ENCODE measurements around the gene ENTPD8.

- TF ChIP-seq, protein P1, sequence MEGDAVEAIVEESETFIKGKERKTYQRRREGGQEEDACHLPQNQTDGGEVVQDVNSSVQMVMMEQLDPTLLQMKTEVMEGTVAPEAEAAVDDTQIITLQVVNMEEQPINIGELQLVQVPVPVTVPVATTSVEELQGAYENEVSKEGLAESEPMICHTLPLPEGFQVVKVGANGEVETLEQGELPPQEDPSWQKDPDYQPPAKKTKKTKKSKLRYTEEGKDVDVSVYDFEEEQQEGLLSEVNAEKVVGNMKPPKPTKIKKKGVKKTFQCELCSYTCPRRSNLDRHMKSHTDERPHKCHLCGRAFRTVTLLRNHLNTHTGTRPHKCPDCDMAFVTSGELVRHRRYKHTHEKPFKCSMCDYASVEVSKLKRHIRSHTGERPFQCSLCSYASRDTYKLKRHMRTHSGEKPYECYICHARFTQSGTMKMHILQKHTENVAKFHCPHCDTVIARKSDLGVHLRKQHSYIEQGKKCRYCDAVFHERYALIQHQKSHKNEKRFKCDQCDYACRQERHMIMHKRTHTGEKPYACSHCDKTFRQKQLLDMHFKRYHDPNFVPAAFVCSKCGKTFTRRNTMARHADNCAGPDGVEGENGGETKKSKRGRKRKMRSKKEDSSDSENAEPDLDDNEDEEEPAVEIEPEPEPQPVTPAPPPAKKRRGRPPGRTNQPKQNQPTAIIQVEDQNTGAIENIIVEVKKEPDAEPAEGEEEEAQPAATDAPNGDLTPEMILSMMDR (conservative IDR thresholded peaks at IDR 0.05; ENCODE audit: low read depth, low read length), result no peak
- TF ChIP-seq EZH2 (IDR thresholded peaks at IDR 0.05; ENCODE audit: low read length, unreplicated experiment), result no peak
Observed at GRCh38 chr9:137392232-137393007, 48.7 kb downstream of the ENTPD8 start.
